HepG2 (cell line): ENCODE results near the gene C1QTNF3. TPM values are rescaled to one million over a fixed set of nuclear protein-coding genes. Genes with fewer than 3 reads are reported as not detected.
"Not testable (repeated sequence)": the region's sequence is repeated elsewhere in the genome, so short reads cannot be mapped to it uniquely, and the experiment has no call there.

ENCODE experiments used
- ATAC-seq: fragments of 200-7000 bp; cut with Tn5 transposase; 3 replicates; pipeline ENCODE4 v1.9.1; 2020; ENCODE audit warnings: mild to moderate bottlenecking, moderate library complexity
- BruUV-seq: library from RNA; stranded (reverse); fragments of 400-500 nt; replicated peaks from 2 replicates; lab custom pipeline; 2021; lab: Mats Ljungman, UMichigan
- CTCF ChIA-PET: fragments of 300-600 bp; formaldehyde crosslinking; extraction: SDS; loops from one replicate; lab custom pipeline; 2021; ENCODE audit warnings: low total read pairs, inconsistent platforms, low intra/inter-chr PET ratio; lab: Yijun Ruan, JAX
- POLR2A ChIA-PET: fragments of 350-600 bp; sonication (Branson Sonifier 250); formaldehyde crosslinking; loops from one replicate; lab custom pipeline; 2020; ENCODE audit warnings: antibody characterized with exemption, inconsistent platforms; lab: Yijun Ruan, JAX
- DNase-seq: peaks from one replicate; pipeline ENCODE4 v3.0.0-alpha.2; 2015; ENCODE audit warnings: low spot score
- FAIRE-seq: peaks from 3 replicates; lab custom pipeline; 2011; peaks lifted over from hg19 to GRCh38; lab: Jason Lieb, UNC
- H2AFZ ChIP-seq: one replicate; pipeline ENCODE4 v1.6.1; 2011; ENCODE audit warnings: low read length, inconsistent platforms
- H3K27ac ChIP-seq: fragments of 300-600 bp; 3 replicates; pipeline ENCODE4 v1.8.0; 2011; ENCODE audit warnings: mixed run types, mild to moderate bottlenecking, mixed read lengths, low read length, inconsistent platforms; ENCODE audit not compliant: insufficient read depth; ENCODE audit errors: extremely low read length
- H3K27me3 ChIP-seq, 2 experiments: fragments of 200-600 bp in 1 of 2; 2 replicates in 1 of 2; 3 replicates in 1 of 2; pipeline versions ENCODE4 v1.6.0 to v1.8.0; 2011; ENCODE audit warnings: low read length in 2 of 2, mild to moderate bottlenecking in 2 of 2, moderate library complexity in 2 of 2, inconsistent platforms in 1 of 2; ENCODE audit not compliant: insufficient read depth in 2 of 2, control insufficient read depth in 1 of 2
- H3K36me3 ChIP-seq, 2 experiments: fragments of 200-600 bp in 1 of 2; replicated peaks in 1 of 2; 2 replicates in 1 of 2; 3 replicates in 1 of 2; pipeline versions ENCODE4 v1.5.1 to v1.8.0; 2011; ENCODE audit warnings: low read length in 2 of 2, inconsistent platforms in 1 of 2; ENCODE audit not compliant: insufficient read depth in 2 of 2, control insufficient read depth in 1 of 2
- H3K4me1 ChIP-seq: 2 replicates; pipeline ENCODE4 v1.5.1; 2012; ENCODE audit warnings: low read length, inconsistent platforms; ENCODE audit not compliant: insufficient read depth
- H3K4me2 ChIP-seq: 2 replicates; pipeline ENCODE4 v1.6.0; 2011; ENCODE audit warnings: low read depth, low read length, inconsistent platforms
- H3K4me3 ChIP-seq, 3 experiments: fragments of 200-600 bp in 1 of 3; sonication (generic), shearing (Covaris generic) in 1 of 3; replicated peaks in 1 of 3; 2 replicates each; pipeline ENCODE4 v1.5.1; 2011 to 2016; ENCODE audit warnings: low read length in 3 of 3, inconsistent platforms in 2 of 3, low read depth in 2 of 3, mild to moderate bottlenecking in 2 of 3, control low read depth in 1 of 3, mixed read lengths in 1 of 3; ENCODE audit not compliant: insufficient read depth in 1 of 3
- H3K79me2 ChIP-seq: one replicate; pipeline ENCODE4 v1.6.1; 2011; ENCODE audit warnings: low read length, inconsistent platforms; ENCODE audit not compliant: insufficient read depth
- H3K9ac ChIP-seq: 2 replicates; pipeline ENCODE4 v1.6.0; 2011; ENCODE audit warnings: mild to moderate bottlenecking, low read depth, low read length, inconsistent platforms; ENCODE audit not compliant: insufficient read depth
- H3K9me3 ChIP-seq: 2 replicates; pipeline ENCODE4 v1.5.1; 2012; ENCODE audit warnings: mild to moderate bottlenecking, low read length
- H4K20me1 ChIP-seq: 2 replicates; pipeline ENCODE4 v1.6.0; 2011; ENCODE audit warnings: inconsistent platforms, mild to moderate bottlenecking, low read length, moderate library complexity; ENCODE audit not compliant: insufficient read depth
- WGBS: methylation state at CpG from one replicate; pipeline ENCODE4 v1.1.6; 2017; ENCODE audit warnings: low lambda C conversion rate; 5-methylcytosine and 5-hydroxymethylcytosine counted together
- in situ Hi-C: cut with HindIII; loops from 2 replicates; pipeline ENCODE4 v1.10.0; 2017; ENCODE audit warnings: low pct_unique_long_range_greater_than_20kb; ENCODE audit not compliant: extremely low pct_ligation_motif_present
- intact Hi-C: fragments of 100-400 bp; cut with micrococcal nuclease; formaldehyde crosslinking; loops from one replicate; pipeline ENCODE4 v1.10.0; 2022; ENCODE audit not compliant: unreplicated experiment
- polyA plus RNA-seq, 8 experiments: library from polyadenylated mRNA; depleted of rRNA in 3 of 8; stranded (reverse) in 7 of 8; unstranded in 1 of 8; fragments of >200 nt; fragmentation: Illumina TruSeq in 4 of 8; extraction: Trizol in 4 of 8; gene quantifications; 2 replicates each; pipeline versions ENCODE4 v1.2.1 to v1.2.3, GENCODE V29; 2011 to 2016; ENCODE audit warnings: low read depth in 4 of 8, missing spikeins in 1 of 8, mixed read lengths in 1 of 8; ENCODE audit not compliant: insufficient read depth in 1 of 8
- total RNA-seq, 5 experiments: library from RNA; depleted of rRNA; stranded (reverse); fragments of >200 nt; fragmentation: Illumina TruSeq; extraction: Trizol; gene quantifications; 2 replicates each; pipeline ENCODE4 v1.2.3, GENCODE V29; 2016; ENCODE audit warnings: low read depth in 1 of 5

Gene C1QTNF3
- total and polyA plus RNA-seq, 2 of the 13 experiments (the other 11 are each of a cell fraction or from before 2014, with no cell fraction given): 3.3 to 10.8 TPM

DNA sequence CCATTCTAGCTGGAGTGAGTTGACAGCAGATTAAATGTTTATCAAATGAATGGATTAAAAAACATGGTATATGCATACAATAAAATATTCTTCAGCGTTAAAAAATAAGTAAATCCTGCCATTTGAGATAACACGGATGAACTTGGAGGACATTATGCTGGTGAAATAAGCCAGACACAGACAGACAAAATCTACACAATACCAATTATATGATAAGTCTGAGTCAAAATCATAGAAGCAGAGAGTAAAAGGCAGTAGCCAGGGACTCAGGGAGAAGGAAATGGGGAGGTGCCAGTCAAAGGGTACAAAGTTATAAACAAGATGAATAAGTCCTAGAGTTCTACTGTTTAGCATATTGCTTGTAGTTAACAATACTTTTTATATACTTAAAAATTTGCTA, 36.5 kb upstream of the C1QTNF3 start:
- not testable (repeated sequence) for H3K4me2 ChIP-seq

GRCh38 chr5:34077636-34078035, 34.6 kb upstream of the C1QTNF3 start:
- H3K27me3 ChIP-seq, H3K9ac ChIP-seq, ATAC-seq, intact Hi-C loops, H3K79me2 ChIP-seq, H3K4me3 ChIP-seq, H3K9me3 ChIP-seq, POLR2A ChIA-PET, H3K4me1 ChIP-seq, in situ Hi-C loops, H3K36me3 ChIP-seq, BruUV-seq, H3K4me2 ChIP-seq, H3K27ac ChIP-seq, CTCF ChIA-PET, H4K20me1 ChIP-seq, H2AFZ ChIP-seq, DNase-seq, FAIRE-seq: not testable (repeated sequence)
- 100% methylated on average over 2 of the region's 2 CpGs for WGBS

More for the DNA sequence above, 36.5 kb upstream of the C1QTNF3 start:
- CTCF ChIA-PET, DNase-seq, H3K27ac ChIP-seq, H3K27me3 ChIP-seq, intact Hi-C loops, H3K36me3 ChIP-seq, H3K4me3 ChIP-seq, in situ Hi-C loops, H3K4me1 ChIP-seq, H3K9ac ChIP-seq, H4K20me1 ChIP-seq, H3K9me3 ChIP-seq, POLR2A ChIA-PET, ATAC-seq, FAIRE-seq, BruUV-seq, H2AFZ ChIP-seq, H3K79me2 ChIP-seq: not testable (repeated sequence)
- 100% methylated on average over 2 of the region's 2 CpGs for WGBS

DNA sequence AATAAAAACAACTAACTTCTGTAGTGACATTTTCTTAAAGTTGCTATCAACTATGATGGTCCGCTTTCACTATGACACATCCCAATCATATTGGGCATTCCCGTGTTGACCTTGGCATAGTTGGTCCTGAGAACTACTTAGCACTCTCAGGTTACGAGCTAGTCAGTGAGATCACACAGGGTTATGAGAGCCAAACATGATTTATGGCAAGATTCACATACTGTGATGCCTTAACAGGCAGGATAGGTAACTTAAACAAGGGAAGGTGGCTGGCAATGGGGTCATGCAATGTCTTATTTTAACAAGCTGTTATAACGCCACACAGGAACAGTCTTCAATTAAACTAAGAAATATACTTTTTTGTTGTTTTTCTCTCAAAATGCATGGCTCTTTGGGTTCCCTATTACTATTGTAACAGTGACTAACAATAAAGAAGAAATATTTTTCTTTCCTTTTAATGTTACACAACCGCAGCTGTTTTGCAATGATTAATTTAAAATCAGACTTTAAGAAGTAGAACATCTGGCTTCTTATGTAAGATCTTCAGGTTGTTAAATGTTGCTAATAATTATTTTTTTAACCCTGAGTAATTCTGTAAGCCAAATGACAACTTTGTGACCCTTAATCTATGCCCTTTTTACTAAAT, 33.8 kb upstream of the C1QTNF3 start:
- H3K4me2 ChIP-seq, H4K20me1 ChIP-seq, H3K79me2 ChIP-seq, H3K4me3 ChIP-seq, intact Hi-C loops, BruUV-seq, DNase-seq, POLR2A ChIA-PET, H3K27ac ChIP-seq, ATAC-seq, H3K9ac ChIP-seq, H3K4me1 ChIP-seq, H2AFZ ChIP-seq, FAIRE-seq, H3K36me3 ChIP-seq, H3K9me3 ChIP-seq, CTCF ChIA-PET, in situ Hi-C loops, H3K27me3 ChIP-seq: not testable (repeated sequence)
- 98% methylated on average over 2 of the region's 5 CpGs for WGBS
